GM10266 (cell line): ENCODE measurements around the gene SMYD3.

Experiments used
- DNase-seq: peaks from one replicate; pipeline ENCODE4 v3.0.0; 2012; ENCODE audit errors: extremely low spot score
- TF ChIP-seq, protein P1 (sequence below): IDR thresholded peaks from 2 replicates; pipeline ENCODE4 v1.5.1; 2012; ENCODE audit warnings: mild to moderate bottlenecking, low read depth; ENCODE audit not compliant: control insufficient read depth, insufficient read depth; ENCODE audit errors: missing control alignments

Gene SMYD3

GRCh38 chr1:246471688-246472087 is 35.4 kb downstream of the SMYD3 start:
- TF ChIP-seq, protein P1, sequence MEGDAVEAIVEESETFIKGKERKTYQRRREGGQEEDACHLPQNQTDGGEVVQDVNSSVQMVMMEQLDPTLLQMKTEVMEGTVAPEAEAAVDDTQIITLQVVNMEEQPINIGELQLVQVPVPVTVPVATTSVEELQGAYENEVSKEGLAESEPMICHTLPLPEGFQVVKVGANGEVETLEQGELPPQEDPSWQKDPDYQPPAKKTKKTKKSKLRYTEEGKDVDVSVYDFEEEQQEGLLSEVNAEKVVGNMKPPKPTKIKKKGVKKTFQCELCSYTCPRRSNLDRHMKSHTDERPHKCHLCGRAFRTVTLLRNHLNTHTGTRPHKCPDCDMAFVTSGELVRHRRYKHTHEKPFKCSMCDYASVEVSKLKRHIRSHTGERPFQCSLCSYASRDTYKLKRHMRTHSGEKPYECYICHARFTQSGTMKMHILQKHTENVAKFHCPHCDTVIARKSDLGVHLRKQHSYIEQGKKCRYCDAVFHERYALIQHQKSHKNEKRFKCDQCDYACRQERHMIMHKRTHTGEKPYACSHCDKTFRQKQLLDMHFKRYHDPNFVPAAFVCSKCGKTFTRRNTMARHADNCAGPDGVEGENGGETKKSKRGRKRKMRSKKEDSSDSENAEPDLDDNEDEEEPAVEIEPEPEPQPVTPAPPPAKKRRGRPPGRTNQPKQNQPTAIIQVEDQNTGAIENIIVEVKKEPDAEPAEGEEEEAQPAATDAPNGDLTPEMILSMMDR: no peak
- no peak for DNase-seq

- no peak for DNase-seq
- TF ChIP-seq, protein P1: no peak
Measured at GRCh38 chr1:246470585-246470984, 36.5 kb downstream of the SMYD3 start.

- TF ChIP-seq, protein P1: no peak
- DNase-seq: no peak
Measured at GRCh38 chr1:246462986-246463385, 44.1 kb downstream of the SMYD3 start.

- DNase-seq: no peak
- TF ChIP-seq, protein P1: no peak
Measured at GRCh38 chr1:246460406-246460805, 46.7 kb downstream of the SMYD3 start.

DNA sequence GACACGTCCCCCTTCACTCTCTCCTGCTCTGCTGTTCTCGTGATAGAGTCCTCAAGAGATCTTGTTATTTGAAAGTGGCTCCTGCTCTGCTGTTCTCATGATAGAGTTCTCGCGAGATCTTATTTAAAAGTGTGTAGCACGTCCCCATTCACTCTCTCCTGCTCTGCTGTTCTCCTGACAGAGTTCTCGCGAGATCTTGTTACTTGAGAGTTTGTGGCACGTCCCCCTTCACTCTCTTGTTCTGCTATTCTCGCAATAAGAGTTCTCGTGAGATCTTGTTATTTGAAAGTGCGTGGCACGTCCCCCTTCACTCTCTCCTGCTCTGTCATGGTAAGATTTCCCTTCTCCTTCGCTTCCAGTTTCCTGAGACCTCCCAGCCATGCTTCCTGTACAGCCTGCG is 47.9 kb downstream of the SMYD3 start:
- DNase-seq: no peak
- TF ChIP-seq, protein P1: no peak

- TF ChIP-seq, protein P1: no peak
- no peak for DNase-seq
Measured at GRCh38 chr1:246455476-246455875, 51.6 kb downstream of the SMYD3 start.

DNA sequence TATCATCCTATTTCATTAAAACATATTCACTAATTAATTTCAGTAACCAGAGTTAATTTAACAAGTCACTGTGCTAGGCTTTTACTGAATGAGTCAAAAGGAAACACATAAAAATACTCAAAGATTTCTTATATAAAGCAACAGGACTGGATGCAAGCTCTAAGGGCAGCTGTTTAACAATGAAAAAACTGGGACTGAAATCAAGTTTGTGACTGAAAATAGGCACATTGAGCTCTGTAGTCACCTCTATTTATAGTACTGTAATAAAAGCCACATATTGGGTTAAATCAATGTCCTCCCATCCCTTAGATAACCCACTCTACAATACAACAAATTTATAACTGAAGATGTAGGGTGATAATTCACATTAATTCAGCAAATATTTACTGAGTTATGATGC is 52.4 kb downstream of the SMYD3 start:
- DNase-seq: no peak
- TF ChIP-seq, protein P1: no peak
